HepG2 (cell line): Measurements from ENCODE around the gene ESF1. TPM values are rescaled to one million over a fixed set of nuclear protein-coding genes. Genes with fewer than 3 reads are reported as not detected.

Experiments
- DZIP1 ChIP-seq: sonication (generic); formaldehyde crosslinking; IDR thresholded peaks from 2 replicates; pipeline ENCODE4 v1.5.0; 2020; ENCODE audit warnings: mild to moderate bottlenecking, missing genetic modification reagents
- HINFP ChIP-seq: sonication (generic); formaldehyde crosslinking; IDR thresholded peaks from 2 replicates; pipeline ENCODE4 v1.4.0; 2020; ENCODE audit warnings: low read depth, mild to moderate bottlenecking, missing genetic modification reagents
- LCORL ChIP-seq, 2 experiments: fragments of 450-650 bp in 1 of 2; sonication (generic) in 1 of 2; formaldehyde crosslinking in 1 of 2; IDR thresholded peaks; 2 replicates each; pipeline versions ENCODE4 v1.5.0 to v1.6.1; 2017 to 2020; ENCODE audit warnings: antibody characterized with exemption in 1 of 2, missing genetic modification reagents in 1 of 2
- MXI1 ChIP-seq: IDR thresholded peaks from 3 replicates; pipeline ENCODE4 v1.6.1; 2012; ENCODE audit warnings: low read depth, low read length, inconsistent platforms, borderline replicate concordance
- NCOR1 ChIP-seq: fragments of 200-600 bp; sonication (generic); IDR thresholded peaks from 2 replicates; pipeline ENCODE4 v1.7.0; 2017; ENCODE audit warnings: antibody characterized with exemption, low read length, borderline replicate concordance
- RORA ChIP-seq: sonication (generic); formaldehyde crosslinking; IDR thresholded peaks from 2 replicates; pipeline ENCODE4 v1.5.0; 2020; ENCODE audit warnings: mild to moderate bottlenecking, missing genetic modification reagents, moderate library complexity
- SCMH1 ChIP-seq: sonication (generic); formaldehyde crosslinking; IDR thresholded peaks from 2 replicates; pipeline ENCODE4 v1.9.0; 2021; ENCODE audit warnings: missing genetic modification reagents, mild to moderate bottlenecking, borderline replicate concordance
- TARDBP ChIP-seq: sonication (generic); formaldehyde crosslinking; IDR thresholded peaks from 2 replicates; pipeline ENCODE4 v1.8.0; 2022; ENCODE audit warnings: mild to moderate bottlenecking, missing genetic modification reagents
- TEAD3 ChIP-seq: optimal IDR thresholded peaks from 2 replicates; pipeline ENCODE3; 2016; ENCODE audit warnings: borderline replicate concordance
- XRCC5 ChIP-seq: fragments of 200-400 bp; formaldehyde crosslinking; optimal IDR thresholded peaks from 2 replicates; pipeline ENCODE3; 2017; ENCODE audit warnings: mild to moderate bottlenecking, low read length
- ZFX ChIP-seq: sonication (generic); formaldehyde crosslinking; IDR thresholded peaks from 2 replicates; pipeline ENCODE4 v1.4.0; 2020; ENCODE audit warnings: mild to moderate bottlenecking, low read depth, missing genetic modification reagents, moderate library complexity
- ZHX2 ChIP-seq, 2 experiments: sonication (generic) in 1 of 2; formaldehyde crosslinking in 1 of 2; IDR thresholded peaks; 2 replicates each; pipeline versions ENCODE4 v1.6.1 to v1.9.0; 2014 to 2022; ENCODE audit warnings: antibody characterized with exemption in 1 of 2, borderline replicate concordance in 1 of 2, inconsistent platforms in 1 of 2, low read depth in 1 of 2, missing genetic modification reagents in 1 of 2
- ZIK1 ChIP-seq: sonication (generic); formaldehyde crosslinking; IDR thresholded peaks from 2 replicates; pipeline ENCODE4 v1.5.0; 2020; ENCODE audit warnings: mild to moderate bottlenecking, low read depth, missing genetic modification reagents, borderline replicate concordance
- ZNF292 ChIP-seq: sonication (generic); formaldehyde crosslinking; IDR thresholded peaks from 2 replicates; pipeline ENCODE4 v1.8.1; 2022; ENCODE audit warnings: mild to moderate bottlenecking, low read depth, missing genetic modification reagents, borderline replicate concordance
- ZNF30 ChIP-seq: sonication (generic); formaldehyde crosslinking; IDR thresholded peaks from 2 replicates; pipeline ENCODE4 v1.5.0; 2020; ENCODE audit warnings: mild to moderate bottlenecking, missing genetic modification reagents
- ZNF326 ChIP-seq: sonication (generic); formaldehyde crosslinking; IDR thresholded peaks from 2 replicates; pipeline ENCODE4 v1.4.0; 2020; ENCODE audit warnings: missing genetic modification reagents, borderline replicate concordance
- ZNF34 ChIP-seq: sonication (generic); formaldehyde crosslinking; IDR thresholded peaks from 2 replicates; pipeline ENCODE4 v1.4.0; 2020; ENCODE audit warnings: mild to moderate bottlenecking, missing genetic modification reagents, borderline replicate concordance
- ZNF549 ChIP-seq: sonication (generic); formaldehyde crosslinking; IDR thresholded peaks from 2 replicates; pipeline ENCODE4 v1.5.0; 2020; ENCODE audit warnings: missing genetic modification reagents
- ZNF703 ChIP-seq: sonication (generic); formaldehyde crosslinking; IDR thresholded peaks from 2 replicates; pipeline ENCODE4 v1.5.1; 2020; ENCODE audit warnings: missing genetic modification reagents, mild to moderate bottlenecking, moderate library complexity, borderline replicate concordance
- polyA plus RNA-seq, 8 experiments: library from polyadenylated mRNA; depleted of rRNA in 3 of 8; stranded (reverse) in 7 of 8; unstranded in 1 of 8; fragments of >200 nt; fragmentation: Illumina TruSeq in 4 of 8; extraction: Trizol in 4 of 8; gene quantifications; 2 replicates each; pipeline versions ENCODE4 v1.2.1 to v1.2.3, GENCODE V29; 2011 to 2016; ENCODE audit warnings: low read depth in 4 of 8, missing spikeins in 1 of 8, mixed read lengths in 1 of 8; ENCODE audit not compliant: insufficient read depth in 1 of 8
- total RNA-seq, 5 experiments: library from RNA; depleted of rRNA; stranded (reverse); fragments of >200 nt; fragmentation: Illumina TruSeq; extraction: Trizol; gene quantifications; 2 replicates each; pipeline ENCODE4 v1.2.3, GENCODE V29; 2016; ENCODE audit warnings: low read depth in 1 of 5

The ESF1 gene
- total and polyA plus RNA-seq, 2 of the 13 experiments (the other 11 are each of a cell fraction or from before 2014, with no cell fraction given): 7.3 to 66.9 TPM

- TF ChIP-seq ZHX2 (IDR thresholded peaks at IDR 0.05; ENCODE audit: low read depth) (no peak), ZHX2 (CRISPR knock-in tag; IDR thresholded peaks at IDR 0.05; ENCODE audit: borderline replicate concordance) (no peak), LCORL (IDR thresholded peaks at IDR 0.05) (no peak), LCORL (CRISPR knock-in tag; IDR thresholded peaks at IDR 0.05) (no peak), DZIP1 (CRISPR knock-in tag) (no peak), TEAD3 (CRISPR knock-in tag) (no peak), ZNF703 (CRISPR knock-in tag) (no peak), SCMH1 (CRISPR knock-in tag) (no peak), MXI1 (no peak), TARDBP (CRISPR knock-in tag) (0 out of 2 replicates have a peak, but pooled peaks have one; percentile 15), ZFX (CRISPR knock-in tag) (no peak), ZIK1 (CRISPR knock-in tag) (no peak), RORA (no peak), ZNF292 (no peak), ZNF549 (no peak), XRCC5 (peak; percentile 71), ZNF34 (CRISPR knock-in tag) (peak; percentile 91), NCOR1 (peak; percentile 68; the same call in 1 of the 2 replicates), HINFP (CRISPR knock-in tag) (no peak), ZNF30 (CRISPR knock-in tag) (no peak), ZNF326 (no peak)
Observed at GRCh38 chr20:13788167-13788834, 3.6 kb upstream of the ESF1 start (continued).
